Ovary (tissue), 3 donors: ENCODE data around the gene CFAP300.

Experiments
- CTCF ChIP-seq, 3 donors: fragments of 450-650 bp in 2 of 3; fragments of 200-600 bp in 1 of 3; IDR thresholded peaks; one replicate each; pipeline versions ENCODE4 v1.5.1 to v1.8.0; 2016 to 2022; ENCODE audit warnings: antibody characterized with exemption in 3 of 3, mild to moderate bottlenecking in 1 of 3
- POLR2A ChIP-seq: fragments of 450-650 bp; IDR thresholded peaks from one replicate; pipeline ENCODE4 v1.6.1; 2017; ENCODE audit warnings: antibody characterized with exemption, mild to moderate bottlenecking, moderate library complexity
- donor health status: DM: no; HTN: no; CAD: no.

DNA sequence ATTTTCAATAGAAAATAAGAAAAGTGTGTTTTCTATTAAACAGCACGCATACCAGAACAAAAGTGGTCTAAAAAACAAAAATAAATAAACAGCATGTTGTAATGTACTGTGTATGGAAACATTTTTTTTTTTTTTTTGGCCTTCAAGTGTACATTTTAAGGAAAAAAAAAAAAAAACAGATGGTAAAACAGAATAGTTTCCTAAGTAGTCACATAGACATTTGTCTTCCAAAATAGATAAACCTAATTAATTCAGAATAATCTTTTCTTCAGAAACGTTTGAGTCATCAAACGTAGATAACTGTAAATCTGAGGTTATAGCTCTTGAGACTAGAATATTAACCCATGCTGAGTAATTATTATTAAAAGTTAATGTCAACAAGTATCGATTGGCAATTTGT lies 396 bp upstream of the CFAP300 start:
- no peak for TF ChIP-seq CTCF (IDR thresholded peaks at IDR 0.05)
- no peak for TF ChIP-seq POLR2A
